IMR-90 (cell line): ENCODE data around the gene ACE. TPM values are rescaled to one million over a fixed set of nuclear protein-coding genes. Genes with fewer than 3 reads are reported as not detected.
A peak's percentile ranks its signal among the peaks of the same experiment; 100 is the strongest.

Experiments used
- ATAC-seq: fragments of 200-7000 bp; cut with Tn5 transposase; 2 replicates; pipeline ENCODE4 v1.9.1; 2020; ENCODE audit warnings: low read depth, mild to moderate bottlenecking, moderate library complexity
- BruUV-seq: library from RNA; stranded (reverse); fragments of 400-500 nt; replicated peaks from 2 replicates; lab custom pipeline; 2021; lab: Mats Ljungman, UMichigan
- CTCF ChIA-PET: fragments of 300-600 bp; formaldehyde crosslinking; extraction: SDS; loops from one replicate; lab custom pipeline; 2021; ENCODE audit warnings: antibody characterized with exemption; lab: Yijun Ruan, JAX
- POLR2A ChIA-PET: fragments of 300-600 bp; sonication (Branson Sonifier 250); formaldehyde crosslinking; loops from one replicate; lab custom pipeline; 2022; ENCODE audit warnings: antibody characterized with exemption; ENCODE audit not compliant: unreplicated experiment; lab: Charles Lee
- DNase-seq: peaks from one replicate; pipeline ENCODE4 v3.0.0; 2013
- H2AFZ ChIP-seq: replicated peaks from 2 replicates; pipeline ENCODE3; 2013; ENCODE audit warnings: low read length, mild to moderate bottlenecking; ENCODE audit not compliant: poor library complexity
- H2AK5ac ChIP-seq: 2 replicates; pipeline ENCODE4 v1.6.1; 2013; ENCODE audit warnings: low read depth, low read length, inconsistent platforms
- H2AK9ac ChIP-seq: replicated peaks from 2 replicates; pipeline ENCODE3; 2013; ENCODE audit warnings: mild to moderate bottlenecking, low read depth, low read length, moderate library complexity; ENCODE audit not compliant: poor library complexity
- H2BK120ac ChIP-seq: 2 replicates; pipeline ENCODE4 v1.6.1; 2013; ENCODE audit warnings: low read depth, low read length, inconsistent platforms
- H2BK15ac ChIP-seq: 3 replicates; pipeline ENCODE4 v1.6.1; 2013; ENCODE audit warnings: low read depth, low read length, inconsistent platforms
- H2BK20ac ChIP-seq: 2 replicates; pipeline ENCODE4 v1.6.1; 2013; ENCODE audit warnings: low read depth, mild to moderate bottlenecking, inconsistent platforms, low read length, moderate library complexity
- H2BK5ac ChIP-seq: 2 replicates; pipeline ENCODE4 v1.6.1; 2013; ENCODE audit warnings: mild to moderate bottlenecking, low read depth, low read length, inconsistent platforms; ENCODE audit not compliant: poor library complexity, severe bottlenecking
- H3K14ac ChIP-seq: replicated peaks from 2 replicates; pipeline ENCODE4 v1.6.1; 2013; ENCODE audit warnings: low read depth, low read length, inconsistent platforms
- H3K18ac ChIP-seq: 2 replicates; pipeline ENCODE4 v1.6.1; 2013; ENCODE audit warnings: low read depth, low read length, control low read depth
- H3K23ac ChIP-seq: 2 replicates; pipeline ENCODE4 v1.6.1; 2013; ENCODE audit warnings: low read depth, low read length, inconsistent platforms
- H3K27ac ChIP-seq: 2 replicates; pipeline ENCODE4 v1.5.1; 2013; ENCODE audit warnings: mild to moderate bottlenecking, control low read depth, low read length; ENCODE audit not compliant: insufficient read depth
- H3K27me3 ChIP-seq: 2 replicates; pipeline ENCODE4 v1.6.1; 2013; ENCODE audit warnings: low read length; ENCODE audit not compliant: control insufficient read depth, insufficient read depth
- H3K36me3 ChIP-seq: 2 replicates; pipeline ENCODE4 v1.6.1; 2013; ENCODE audit warnings: low read length, mixed read lengths; ENCODE audit not compliant: control insufficient read depth, insufficient read depth
- H3K4ac ChIP-seq: 2 replicates; pipeline ENCODE4 v1.6.1; 2013; ENCODE audit warnings: low read depth, low read length, inconsistent platforms
- H3K4me1 ChIP-seq: 2 replicates; pipeline ENCODE4 v1.6.1; 2013; ENCODE audit warnings: low read length, mixed read lengths; ENCODE audit not compliant: control insufficient read depth, insufficient read depth
- H3K4me2 ChIP-seq: 2 replicates; pipeline ENCODE4 v1.6.1; 2013; ENCODE audit warnings: low read depth, mild to moderate bottlenecking, control low read depth, low read length, moderate library complexity
- H3K4me3 ChIP-seq: 2 replicates; pipeline ENCODE4 v1.5.1; 2013; ENCODE audit warnings: low read depth, mild to moderate bottlenecking, control low read depth, low read length, moderate library complexity; ENCODE audit not compliant: insufficient read depth
- H3K56ac ChIP-seq: 2 replicates; pipeline ENCODE4 v1.6.1; 2013; ENCODE audit warnings: low read length, inconsistent platforms; ENCODE audit not compliant: insufficient read depth; ENCODE audit errors: extremely low read depth
- H3K79me1 ChIP-seq, 2 experiments: 2 replicates each; pipeline ENCODE4 v1.6.1; 2013; ENCODE audit warnings: low read length in 2 of 2, inconsistent platforms in 1 of 2, low read depth in 1 of 2
- H3K9ac ChIP-seq: 2 replicates; pipeline ENCODE4 v1.6.1; 2013; ENCODE audit warnings: low read depth, low read length, control low read depth
- H3K9me1 ChIP-seq: 2 replicates; pipeline ENCODE4 v1.6.1; 2013; ENCODE audit warnings: low read length, inconsistent platforms; ENCODE audit not compliant: insufficient read depth
- H3K9me3 ChIP-seq: 2 replicates; pipeline ENCODE4 v1.6.1; 2013; ENCODE audit warnings: low read length; ENCODE audit not compliant: control insufficient read depth, insufficient read depth
- H4K20me1 ChIP-seq: 2 replicates; pipeline ENCODE4 v1.6.1; 2013; ENCODE audit warnings: low read length, inconsistent platforms; ENCODE audit not compliant: insufficient read depth
- H4K5ac ChIP-seq: 2 replicates; pipeline ENCODE4 v1.6.1; 2013; ENCODE audit warnings: mild to moderate bottlenecking, low read depth, low read length, control low read depth
- H4K8ac ChIP-seq, 2 experiments: 2 replicates each; pipeline ENCODE4 v1.6.1; 2013; ENCODE audit warnings: low read depth in 2 of 2, low read length in 2 of 2, control low read depth in 1 of 2, inconsistent platforms in 1 of 2
- H4K91ac ChIP-seq: 2 replicates; pipeline ENCODE4 v1.6.1; 2013; ENCODE audit warnings: low read depth, low read length, inconsistent platforms; ENCODE audit not compliant: insufficient read depth
- CHD1 ChIP-seq: IDR thresholded peaks from 2 replicates; pipeline ENCODE4 v1.6.1; 2012; ENCODE audit warnings: low read depth, low read length, improper control_type of control experiment
- RFX5 ChIP-seq: IDR thresholded peaks from 2 replicates; pipeline ENCODE4 v1.8.0; 2012; ENCODE audit warnings: low read depth, mild to moderate bottlenecking, low read length, moderate library complexity
- WGBS, 2 experiments: methylation state at CpG; one replicate each; pipeline versions ENCODE4 v1.1.5 to v1.1.7; 2013; ENCODE audit warnings: missing lambda C conversion rate in 2 of 2; ENCODE audit not compliant: insufficient read length in 1 of 2; ENCODE audit errors: extremely low coverage in 2 of 2; 5-methylcytosine and 5-hydroxymethylcytosine counted together
- dilution Hi-C: fragments of 300-500 bp; cut with HindIII; formaldehyde crosslinking; loops from one replicate; pipeline ENCODE4 v1.14.3; 2018; ENCODE audit warnings: low sequenced_read_pairs; ENCODE audit not compliant: unreplicated experiment
- in situ Hi-C: fragments of 300-500 bp; cut with MboI; formaldehyde crosslinking; loops from 3 replicates; pipeline ENCODE4 v1.14.3; 2019; ENCODE audit warnings: low sequenced_read_pairs, inconsistent platforms, mixed read lengths
- intact Hi-C: fragments of 100-400 bp; cut with micrococcal nuclease; formaldehyde crosslinking; loops from 2 replicates; pipeline ENCODE4 v1.10.0; 2022
- polyA plus RNA-seq, 3 experiments: library from polyadenylated mRNA; depleted of rRNA; stranded (reverse); fragments of >200 nt; gene quantifications; 2 replicates each; pipeline ENCODE4 v1.2.3, GENCODE V29; 2012; ENCODE audit warnings: low replicate concordance in 1 of 3
- total RNA-seq: library from RNA; depleted of rRNA; stranded (reverse); fragments of >200 nt; gene quantifications from 2 replicates; pipeline ENCODE4 v1.2.3, GENCODE V29; 2012

ACE gene
- total and polyA plus RNA-seq, 2 of the 4 experiments (the other 2 are of a cell fraction), result 1.4 to 5.8 TPM

DNA sequence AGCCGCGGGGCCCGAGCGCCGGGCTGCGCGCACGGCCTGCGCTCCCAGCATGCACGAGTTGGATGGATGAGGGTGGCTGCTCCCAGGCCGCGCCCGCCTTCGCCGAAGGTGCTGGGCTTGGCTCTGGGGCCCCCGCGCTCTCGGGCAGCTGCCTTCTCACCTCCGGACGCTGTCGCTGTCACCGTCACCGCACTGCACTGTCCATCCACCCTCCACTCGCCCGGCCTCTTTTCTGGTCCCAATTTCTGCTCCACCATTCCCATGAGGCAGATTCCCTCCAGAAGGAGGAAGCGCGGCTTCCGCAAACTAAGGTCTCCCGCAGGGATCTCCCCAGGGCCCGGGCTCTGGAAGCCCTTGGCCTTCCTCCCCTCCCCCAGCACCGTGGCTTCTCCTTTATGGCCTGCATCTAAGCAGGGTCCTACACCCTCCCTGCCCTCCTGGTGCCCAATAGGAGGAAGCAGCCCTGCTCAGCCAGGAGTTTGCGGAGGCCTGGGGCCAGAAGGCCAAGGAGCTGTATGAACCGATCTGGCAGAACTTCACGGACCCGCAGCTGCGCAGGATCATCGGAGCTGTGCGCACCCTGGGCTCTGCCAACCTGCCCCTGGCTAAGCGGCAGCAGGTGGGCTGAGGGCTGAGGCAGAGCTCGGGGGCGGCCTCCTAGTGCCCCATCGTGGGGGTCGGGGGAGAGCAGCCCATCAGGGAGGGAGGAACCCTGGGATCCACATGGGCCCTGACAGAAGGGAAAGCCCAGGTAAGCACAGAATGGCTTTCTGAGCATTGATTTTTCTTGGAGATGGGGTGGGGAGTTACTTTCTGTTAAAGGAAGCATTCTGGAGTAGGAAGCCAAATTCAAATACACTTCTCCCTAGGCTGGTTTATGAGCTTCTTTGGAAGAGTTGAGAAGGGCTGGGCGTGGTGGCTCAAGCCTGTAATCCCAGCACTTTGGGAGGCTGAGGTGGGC is 899 bp downstream of the ACE start:
- TF ChIP-seq CHD1 (no peak), RFX5 (no peak)
- Histone ChIP-seq H3K4ac (peak overlapping the region; percentile 59), H3K27me3 (peaks cover 9% of the 10 kb centered on the region), H3K4me3 (peak overlapping the region; percentile 39; the same call in 1 of the 2 replicates), H3K27ac (no peak overlapping the region), H4K5ac (no peak overlapping the region), H4K20me1 (no peaks in the 10 kb centered on the region), H3K4me2 (peak overlapping the region; percentile 50), H3K18ac (no peak overlapping the region), H3K9me3 (no peaks in the 10 kb centered on the region), H2AFZ (peak overlapping the region; percentile 92), H3K36me3 (no peaks in the 10 kb centered on the region), H3K9me1 (peaks cover 3% of the 10 kb centered on the region; the same call in 1 of the 2 replicates), H2BK20ac (0 out of 2 replicates have a peak overlapping the region, but pooled peaks have one; percentile 32), H2BK5ac (no peak overlapping the region), H2BK120ac (no peak overlapping the region), H3K4me1 (peaks cover 11% of the 10 kb centered on the region), H2BK15ac (no peak overlapping the region), H4K8ac (no peak overlapping the region), H2AK5ac (peak overlapping the region; percentile 47; the same call in 1 of the 2 replicates), H3K79me1 (no peaks in the 10 kb centered on the region), H3K9ac (no peak overlapping the region), H3K56ac (no peak overlapping the region), H3K14ac (peak overlapping the region; percentile 19; the same call in 1 of the 2 replicates), H2AK9ac (peak overlapping the region; percentile 85), H4K91ac (no peak overlapping the region; the same call in 1 of the 2 replicates), H3K23ac (no peak overlapping the region; the same call in 1 of the 2 replicates)
- in situ Hi-C loops, result no loop called here
- ATAC-seq (peak; percentile 3), DNase-seq (no peak)
- BruUV-seq, result no TSS peak
- WGBS, 2 experiments, result 22% methylated on average over 11 of the region's 44 CpGs; no CpG with 5 or more reads in 1 of the 2 experiments
- dilution Hi-C loops, result no loop called here
- POLR2A ChIA-PET, result no interaction called here
- CTCF ChIA-PET, result interaction anchor here (0.6 to 3.3 kb wide), 6 partner anchors 14 to 134 kb away, joined by 3 to 24 read pairs (median 4); no protein-coding TSS in a partner anchor
- intact Hi-C loops, result loop anchor here (2.0 kb wide), 1 partner anchor 45 kb away; no protein-coding TSS in a partner anchor
